Adrenal gland (tissue), 5 donors: Measurements from ENCODE around the gene FNDC1.

ENCODE experiments used
- POLR2A ChIP-seq, 2 donors: fragments of 450-650 bp; IDR thresholded peaks; one replicate each; pipeline ENCODE4 v1.6.1; 2017; ENCODE audit warnings: antibody characterized with exemption in 2 of 2, mild to moderate bottlenecking in 2 of 2, moderate library complexity in 1 of 2
- TF ChIP-seq, protein P1 (sequence below), 6 experiments: fragments of 450-650 bp in 4 of 6; fragments of 200-600 bp in 2 of 6; sonication (generic) in 1 of 6; IDR thresholded peaks; 1 replicate in 5 of 6; 2 replicates in 1 of 6; pipeline versions ENCODE4 v1.5.1 to v1.8.0; 2016 to 2021; ENCODE audit warnings: antibody characterized with exemption in 6 of 6, mild to moderate bottlenecking in 2 of 6, moderate library complexity in 1 of 6
- donor health status: DM: no; HTN: no; CAD: no.

DNA sequence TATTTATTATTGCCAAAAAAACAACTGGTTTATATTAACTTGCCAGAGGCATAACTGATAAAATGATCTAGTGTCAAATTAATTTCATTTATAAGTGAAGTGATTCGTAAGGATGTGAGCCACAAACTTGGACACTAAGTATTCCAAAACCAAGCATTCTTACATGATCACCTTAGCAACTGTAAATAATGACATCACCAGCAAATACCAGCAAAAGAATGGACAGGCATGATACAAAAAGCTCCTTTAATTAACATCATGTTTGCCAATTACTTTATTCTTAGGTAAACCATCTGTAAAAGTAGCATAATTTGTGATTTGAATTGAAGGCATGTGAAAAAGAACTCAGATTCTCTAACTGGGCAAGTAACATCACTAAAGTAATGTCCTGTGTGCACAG is 17.2 kb upstream of the FNDC1 start:
- no peak for TF ChIP-seq POLR2A (IDR thresholded peaks at IDR 0.05)
- TF ChIP-seq, protein P1, sequence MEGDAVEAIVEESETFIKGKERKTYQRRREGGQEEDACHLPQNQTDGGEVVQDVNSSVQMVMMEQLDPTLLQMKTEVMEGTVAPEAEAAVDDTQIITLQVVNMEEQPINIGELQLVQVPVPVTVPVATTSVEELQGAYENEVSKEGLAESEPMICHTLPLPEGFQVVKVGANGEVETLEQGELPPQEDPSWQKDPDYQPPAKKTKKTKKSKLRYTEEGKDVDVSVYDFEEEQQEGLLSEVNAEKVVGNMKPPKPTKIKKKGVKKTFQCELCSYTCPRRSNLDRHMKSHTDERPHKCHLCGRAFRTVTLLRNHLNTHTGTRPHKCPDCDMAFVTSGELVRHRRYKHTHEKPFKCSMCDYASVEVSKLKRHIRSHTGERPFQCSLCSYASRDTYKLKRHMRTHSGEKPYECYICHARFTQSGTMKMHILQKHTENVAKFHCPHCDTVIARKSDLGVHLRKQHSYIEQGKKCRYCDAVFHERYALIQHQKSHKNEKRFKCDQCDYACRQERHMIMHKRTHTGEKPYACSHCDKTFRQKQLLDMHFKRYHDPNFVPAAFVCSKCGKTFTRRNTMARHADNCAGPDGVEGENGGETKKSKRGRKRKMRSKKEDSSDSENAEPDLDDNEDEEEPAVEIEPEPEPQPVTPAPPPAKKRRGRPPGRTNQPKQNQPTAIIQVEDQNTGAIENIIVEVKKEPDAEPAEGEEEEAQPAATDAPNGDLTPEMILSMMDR (IDR thresholded peaks at IDR 0.05): no peak
